Esophagus muscularis mucosa (tissue), 3 donors: Measurements from ENCODE around the gene OR51V1.

ENCODE experiments used
- POLR2A ChIP-seq: fragments of 450-650 bp; IDR thresholded peaks from one replicate; pipeline ENCODE4 v1.6.1; 2017; ENCODE audit warnings: antibody characterized with exemption, moderate library complexity, mild to moderate bottlenecking, low read depth
- TF ChIP-seq, protein P1 (sequence below), 3 experiments: fragments of 200-600 bp in 2 of 3; fragments of 450-650 bp in 1 of 3; sonication (generic) in 2 of 3; IDR thresholded peaks; one replicate each; pipeline ENCODE4 v1.5.1; 2017 to 2019; ENCODE audit warnings: antibody characterized with exemption in 3 of 3, mild to moderate bottlenecking in 2 of 3, moderate library complexity in 1 of 3

DNA sequence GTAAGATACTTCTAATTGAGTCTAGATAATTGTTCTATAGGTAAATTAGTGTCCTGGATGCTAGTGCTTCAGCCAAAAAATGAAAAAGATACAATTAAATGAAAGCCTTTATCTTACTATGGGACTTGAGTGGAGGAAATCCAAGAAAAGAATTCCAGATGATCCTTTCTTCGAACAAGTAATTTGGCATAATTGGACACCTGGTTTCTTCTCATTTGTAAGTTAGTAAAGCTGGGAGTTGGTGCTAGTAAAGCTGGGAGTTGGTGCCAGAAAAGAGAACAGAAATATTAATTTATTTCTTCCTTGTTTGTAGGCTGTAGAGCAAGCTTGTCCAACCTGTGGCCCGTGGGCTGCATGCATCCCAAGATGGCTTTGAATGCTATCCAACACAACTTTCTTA lies 12.3 kb downstream of the OR51V1 start:
- TF ChIP-seq, protein P1, sequence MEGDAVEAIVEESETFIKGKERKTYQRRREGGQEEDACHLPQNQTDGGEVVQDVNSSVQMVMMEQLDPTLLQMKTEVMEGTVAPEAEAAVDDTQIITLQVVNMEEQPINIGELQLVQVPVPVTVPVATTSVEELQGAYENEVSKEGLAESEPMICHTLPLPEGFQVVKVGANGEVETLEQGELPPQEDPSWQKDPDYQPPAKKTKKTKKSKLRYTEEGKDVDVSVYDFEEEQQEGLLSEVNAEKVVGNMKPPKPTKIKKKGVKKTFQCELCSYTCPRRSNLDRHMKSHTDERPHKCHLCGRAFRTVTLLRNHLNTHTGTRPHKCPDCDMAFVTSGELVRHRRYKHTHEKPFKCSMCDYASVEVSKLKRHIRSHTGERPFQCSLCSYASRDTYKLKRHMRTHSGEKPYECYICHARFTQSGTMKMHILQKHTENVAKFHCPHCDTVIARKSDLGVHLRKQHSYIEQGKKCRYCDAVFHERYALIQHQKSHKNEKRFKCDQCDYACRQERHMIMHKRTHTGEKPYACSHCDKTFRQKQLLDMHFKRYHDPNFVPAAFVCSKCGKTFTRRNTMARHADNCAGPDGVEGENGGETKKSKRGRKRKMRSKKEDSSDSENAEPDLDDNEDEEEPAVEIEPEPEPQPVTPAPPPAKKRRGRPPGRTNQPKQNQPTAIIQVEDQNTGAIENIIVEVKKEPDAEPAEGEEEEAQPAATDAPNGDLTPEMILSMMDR (IDR thresholded peaks at IDR 0.05), result no peak
- no peak for TF ChIP-seq POLR2A
